ENCODE measurements around the gene NR2F2.

The NR2F2 gene

DNA sequence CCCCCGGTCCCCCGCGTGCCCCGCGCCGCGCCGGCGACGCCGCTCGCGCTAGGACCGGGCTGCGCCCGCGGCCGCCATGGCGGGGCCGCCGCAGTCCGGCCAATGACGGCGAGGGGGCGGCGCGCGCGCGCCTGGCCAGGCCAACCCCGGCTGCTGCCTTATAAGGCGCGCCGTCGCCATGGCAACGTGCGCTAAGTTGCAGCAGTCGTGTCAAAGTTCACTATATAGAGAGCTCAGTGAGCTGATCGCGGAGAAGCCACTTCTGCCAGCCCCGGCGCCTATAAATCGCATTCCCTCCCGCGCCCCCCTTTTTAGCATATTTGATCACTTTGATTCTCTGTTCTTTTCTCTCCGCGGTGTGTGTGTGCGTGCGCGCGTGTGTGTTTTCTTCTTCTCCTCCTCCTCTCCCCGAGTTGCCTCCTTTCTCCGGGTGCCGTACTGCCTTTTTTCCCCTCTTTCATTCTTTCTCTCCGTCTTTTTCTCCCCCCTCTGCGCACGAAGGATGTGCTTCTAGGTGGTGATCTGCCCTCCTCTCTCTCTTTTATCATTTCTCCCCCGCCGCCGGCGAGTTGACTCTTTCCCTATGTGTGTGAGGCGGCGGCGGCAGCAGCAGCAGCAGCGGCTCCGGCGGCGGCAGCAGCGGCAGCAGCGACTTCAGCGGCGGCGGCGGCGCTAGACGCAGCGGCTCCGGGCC lies at the start of gene NR2F2:
Gene NR2F2, plus strand, starts transcription at position 251 of the 694 bp plus-strand sequence. CDS start 1,406 bp downstream, outside the sequence.
- DNase-seq (ENCODE audit: low read depth, low spot score) = peak; percentile 99

DNA sequence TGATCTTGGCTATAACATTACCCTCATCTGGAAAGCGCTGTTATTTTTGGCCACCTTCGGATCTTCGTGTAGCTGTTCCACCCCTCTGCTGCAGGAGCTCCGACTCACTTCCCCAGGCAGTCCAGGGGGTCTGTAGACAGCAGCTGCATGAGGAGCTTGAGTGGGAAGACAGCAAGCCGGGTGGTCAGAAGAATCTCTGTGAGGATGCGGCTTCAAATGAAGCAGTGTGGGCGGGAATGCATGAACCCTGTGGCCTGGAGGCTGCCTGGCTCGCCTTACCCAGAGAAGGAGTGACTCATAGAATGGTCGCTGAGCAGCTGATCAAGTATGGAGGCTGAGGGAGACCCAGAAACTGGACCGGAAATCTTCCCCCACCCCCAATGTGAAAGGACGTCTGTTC lies 45.2 kb upstream of the NR2F2 start:
- DNase-seq (ENCODE audit: low read depth, low spot score) = peak; percentile 67

DNA sequence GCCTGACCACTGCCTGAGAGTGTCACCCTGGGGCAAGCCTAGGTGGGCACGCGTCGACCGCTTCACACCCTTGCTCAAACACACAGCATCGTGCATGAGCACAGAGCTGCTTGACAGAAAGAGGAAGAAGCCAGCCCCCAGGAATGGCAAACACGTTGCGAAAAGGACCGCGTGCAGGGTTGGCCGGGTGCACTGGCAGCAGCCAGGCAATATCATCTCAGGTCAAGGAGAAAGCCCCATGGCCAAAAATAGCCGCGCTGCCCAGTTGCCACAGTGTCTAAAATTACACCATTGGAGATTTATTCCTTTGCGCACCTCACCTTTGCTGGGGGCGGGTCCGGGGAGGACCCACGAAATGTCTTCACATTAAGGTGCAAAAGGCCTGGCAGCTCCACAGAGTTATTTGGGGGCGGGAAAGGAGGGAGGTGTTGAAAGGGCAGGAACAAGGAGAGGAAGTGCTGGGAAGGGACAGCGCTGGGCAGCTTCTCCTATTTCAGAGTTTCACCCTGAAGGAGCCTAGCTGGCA lies 44.7 kb upstream of the NR2F2 start:
- DNase-seq (ENCODE audit: low read depth, low spot score) = no peak

DNA sequence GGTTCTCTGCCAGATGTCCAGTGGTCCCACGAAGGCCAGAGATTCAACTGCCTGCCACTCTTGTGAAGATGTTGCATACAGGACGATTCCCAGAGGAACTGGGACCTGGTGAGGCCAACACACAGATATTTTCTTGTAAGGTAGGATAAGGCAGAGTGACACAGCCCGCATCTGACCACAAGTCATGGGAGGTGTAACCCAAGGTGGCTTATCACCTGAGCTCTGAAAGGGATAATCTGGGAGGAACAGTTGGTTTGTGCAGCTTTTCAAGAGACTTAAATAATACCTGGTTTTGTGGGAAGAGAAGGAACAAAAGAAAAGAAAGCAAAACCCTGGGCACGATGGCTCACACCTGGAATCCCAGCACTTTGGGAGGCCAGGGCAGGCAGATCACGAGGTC lies 39.8 kb upstream of the NR2F2 start:
- DNase-seq (ENCODE audit: low read depth, low spot score) = no peak

DNA sequence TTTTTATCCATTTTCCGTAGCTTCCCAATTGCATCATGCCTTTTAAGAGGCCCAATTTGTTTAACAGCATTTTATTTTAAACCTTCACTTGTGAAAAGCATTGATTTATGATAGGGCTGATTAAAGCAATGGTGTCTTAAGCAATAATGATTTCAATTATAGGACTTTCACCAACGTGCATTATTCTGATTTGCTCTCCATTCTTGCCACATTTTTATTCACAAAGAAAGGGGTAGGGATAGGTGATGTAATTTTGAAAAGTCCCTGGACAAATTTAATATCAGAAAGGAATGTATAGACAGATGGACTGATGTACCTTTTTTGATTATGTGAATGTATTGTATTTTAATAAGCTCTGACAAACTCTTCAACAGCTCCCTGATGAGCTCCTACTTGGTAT lies 37.9 kb upstream of the NR2F2 start:
- no peak for DNase-seq (ENCODE audit: low read depth, low spot score)

DNA sequence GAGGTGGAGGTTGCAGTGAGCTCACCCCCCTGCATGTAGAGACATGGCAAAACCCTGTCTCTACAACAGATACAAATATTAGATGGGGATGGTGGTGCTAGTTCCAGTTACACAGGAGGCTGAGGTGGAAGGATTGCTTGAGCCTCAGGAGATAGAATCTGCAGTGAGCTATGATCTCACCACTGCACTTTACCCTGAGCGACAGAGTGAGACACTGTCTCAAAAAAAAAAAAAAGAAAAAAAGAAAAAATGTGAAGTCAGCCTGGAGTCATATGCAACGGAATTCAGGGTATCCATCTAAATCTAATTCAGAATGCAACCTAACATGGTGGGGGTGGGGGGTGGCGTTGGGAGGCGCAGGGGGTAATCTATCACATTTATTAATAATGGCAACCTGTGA lies 37.1 kb upstream of the NR2F2 start:
- no peak for DNase-seq (ENCODE audit: low read depth, low spot score)

DNA sequence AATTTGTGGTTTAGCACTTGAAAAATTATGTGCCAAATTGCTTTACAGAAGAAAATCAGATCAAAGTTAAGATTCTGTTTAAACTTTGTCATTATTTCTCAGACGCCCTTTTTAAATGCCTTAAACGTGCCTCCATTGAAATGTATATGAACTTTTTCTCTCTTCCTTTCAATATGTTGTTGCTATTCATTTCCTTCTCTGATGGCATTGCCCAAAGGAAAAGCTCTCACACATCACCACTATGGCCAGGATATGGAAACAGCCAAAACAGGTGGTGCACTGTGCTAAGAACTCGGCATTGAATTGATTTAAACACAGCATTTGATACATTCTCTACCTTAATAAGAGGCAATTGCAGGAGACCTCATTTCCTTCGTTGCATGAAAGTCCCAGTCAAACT lies 35.7 kb upstream of the NR2F2 start:
- no peak for DNase-seq (ENCODE audit: low read depth, low spot score)

DNA sequence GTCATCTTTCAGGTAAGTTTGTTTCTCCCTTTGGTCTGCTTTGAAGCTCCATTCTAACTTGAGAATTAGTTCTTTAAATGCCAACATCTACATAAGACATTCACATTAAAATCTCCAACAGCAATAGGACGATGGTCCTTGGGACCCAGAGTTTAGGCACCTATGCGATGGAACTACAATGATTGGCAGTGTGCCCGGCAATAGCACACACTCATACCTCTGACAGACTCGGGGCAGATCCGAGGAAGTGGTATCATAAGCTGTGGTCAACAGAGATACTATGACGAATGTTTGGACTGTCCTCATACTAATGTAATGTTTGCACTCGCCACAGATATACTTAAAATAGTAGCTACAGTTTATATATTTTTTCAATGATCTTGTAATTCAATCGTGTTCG lies 34.2 kb upstream of the NR2F2 start:
- peak; percentile 20 for DNase-seq (ENCODE audit: low read depth, low spot score)

DNA sequence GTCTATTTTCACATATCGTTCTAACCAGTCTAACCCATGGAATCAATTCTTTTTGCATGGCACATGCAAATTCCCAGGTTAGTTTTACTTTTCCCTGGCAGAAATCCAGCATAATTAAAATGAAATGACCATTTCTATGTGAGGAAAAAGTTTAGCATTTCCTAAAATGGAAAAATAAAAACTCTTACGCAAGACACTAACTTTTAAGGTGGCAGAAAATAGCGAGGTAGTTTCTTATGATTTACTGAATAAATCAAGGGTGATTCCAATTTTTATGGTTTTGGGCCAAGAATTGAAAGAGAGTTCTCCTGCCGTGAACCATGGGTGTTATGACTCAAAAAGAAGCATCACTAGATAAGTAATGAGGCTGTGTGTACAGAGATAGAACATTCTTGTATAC lies 32.7 kb upstream of the NR2F2 start:
- DNase-seq (ENCODE audit: low read depth, low spot score) = no peak

DNA sequence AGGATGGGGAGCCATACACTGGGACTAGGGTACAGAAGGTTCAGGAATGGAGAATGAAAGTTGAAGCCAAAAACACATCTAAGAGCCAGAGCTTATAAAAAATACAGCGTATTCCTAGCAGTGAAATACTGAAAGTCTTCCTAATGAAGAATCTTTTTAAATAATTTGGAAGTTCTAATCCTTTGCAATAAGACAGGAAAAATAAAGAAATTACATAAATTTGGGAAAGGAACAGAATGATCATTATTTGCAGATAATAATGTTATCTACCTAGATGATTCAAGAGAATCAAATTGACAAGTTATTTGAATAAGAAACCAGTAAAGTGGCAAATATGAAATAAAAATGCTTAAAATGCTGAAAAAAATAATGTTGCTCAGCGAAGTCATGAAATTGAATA lies 32.3 kb upstream of the NR2F2 start:
- DNase-seq (ENCODE audit: low read depth, low spot score) = no peak

DNA sequence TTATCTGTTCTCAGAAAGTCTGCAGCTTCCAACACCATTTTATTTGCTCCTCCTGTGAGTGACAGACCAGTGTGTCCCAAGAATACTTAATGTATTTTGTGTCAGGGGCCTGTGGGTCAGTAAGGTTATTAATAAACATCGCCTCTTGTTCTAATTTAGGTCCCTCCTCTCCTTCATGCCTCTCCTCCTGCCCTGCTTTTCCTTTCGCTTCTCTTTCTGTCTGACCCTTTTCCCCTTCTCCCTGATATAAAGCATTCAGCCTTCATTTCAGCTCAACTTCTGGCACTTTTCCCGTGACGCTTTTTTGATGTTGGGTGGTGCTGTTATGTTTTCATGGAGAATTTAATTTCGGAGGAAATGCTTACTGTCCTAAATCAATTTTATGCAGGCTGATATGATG lies 29.7 kb upstream of the NR2F2 start:
- DNase-seq (ENCODE audit: low read depth, low spot score) = no peak

DNA sequence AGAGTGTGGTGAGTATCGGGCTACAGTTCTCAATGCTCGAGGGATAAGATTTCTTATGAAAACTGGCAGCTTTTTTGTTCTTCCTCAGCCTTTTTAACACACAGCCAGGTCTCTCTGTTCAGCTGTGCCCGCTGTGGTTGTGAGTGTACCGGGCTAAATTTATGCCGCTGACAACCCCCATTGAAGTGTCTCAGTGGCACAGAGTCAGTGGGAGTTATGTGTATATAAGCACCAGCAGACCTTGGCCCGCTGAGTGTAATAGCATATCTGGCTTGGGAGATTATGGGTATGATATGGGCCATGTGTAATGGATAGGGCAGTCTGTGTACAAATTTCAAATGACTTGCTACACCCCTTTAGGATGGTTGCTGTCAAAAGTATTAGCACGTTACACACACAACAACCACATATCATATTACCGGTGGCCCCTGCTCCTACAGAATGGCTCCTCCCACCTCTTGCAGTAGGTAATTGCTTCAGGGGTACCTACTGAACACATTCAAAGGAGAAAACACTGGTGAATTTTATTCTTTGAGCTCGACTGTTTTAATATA lies 26.9 kb upstream of the NR2F2 start:
- no peak for DNase-seq (ENCODE audit: low read depth, low spot score)

DNA sequence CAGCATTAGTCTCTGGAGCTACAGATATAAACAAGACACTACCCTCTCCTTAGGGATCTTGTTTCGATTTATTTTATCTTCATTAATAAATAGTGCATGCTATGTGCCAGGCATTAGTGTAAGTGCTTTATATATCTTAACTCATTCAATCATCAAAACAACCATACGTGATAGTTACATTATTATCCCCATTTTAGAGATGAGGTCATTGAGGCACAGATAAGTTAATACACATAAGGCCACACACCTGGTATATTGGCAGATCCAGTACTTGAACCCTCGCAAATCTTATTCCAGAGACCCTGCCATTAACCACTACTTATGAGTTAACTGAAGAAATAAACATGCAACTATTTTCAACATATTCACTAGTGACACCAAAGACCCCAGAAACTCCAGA lies 25.7 kb upstream of the NR2F2 start:
- DNase-seq (ENCODE audit: low read depth, low spot score) = no peak

DNA sequence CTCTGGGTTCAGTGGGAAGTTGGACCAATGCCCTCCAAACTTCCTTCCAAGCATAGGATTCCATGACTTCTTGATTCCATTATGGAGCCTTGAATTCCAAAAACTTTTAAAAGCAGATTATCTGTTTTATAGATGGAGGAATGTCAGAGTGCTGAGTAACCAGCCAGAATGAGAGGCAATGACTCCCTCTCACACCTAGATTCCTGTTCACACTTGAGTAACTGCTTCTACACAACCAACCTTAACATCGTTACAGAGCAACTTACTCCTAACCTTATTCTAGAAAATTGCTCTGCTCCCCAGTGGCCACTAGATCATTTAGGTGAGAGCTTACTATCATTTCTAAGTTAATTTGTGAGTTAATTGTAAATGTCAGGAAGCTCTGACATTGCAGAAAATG lies 24.2 kb upstream of the NR2F2 start:
- no peak for DNase-seq (ENCODE audit: low read depth, low spot score)

DNA sequence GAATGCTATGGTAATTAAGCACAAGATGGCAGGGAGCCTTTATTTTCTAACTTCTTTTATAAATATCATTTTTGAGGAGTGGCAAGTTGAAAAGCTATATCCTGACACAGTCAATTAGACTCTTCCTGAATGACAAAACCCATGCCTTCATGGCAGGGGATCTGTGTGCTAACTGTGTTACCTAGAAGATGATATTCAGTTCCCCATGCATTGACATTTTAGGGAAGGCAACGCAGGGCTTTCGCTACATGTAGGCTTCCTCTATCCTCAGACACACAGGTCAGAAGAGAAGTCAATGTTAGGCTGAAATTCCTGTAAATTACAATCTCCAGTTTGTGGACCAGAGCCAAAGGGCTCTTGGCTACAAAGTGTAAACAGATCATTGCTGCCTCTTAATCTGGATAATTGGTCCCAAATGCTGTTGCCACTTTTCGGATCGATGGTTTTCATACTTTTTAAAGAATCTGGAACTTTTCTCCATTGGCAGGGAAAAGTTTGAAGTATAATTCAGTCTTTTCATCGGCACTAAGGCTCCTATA lies 22.6 kb upstream of the NR2F2 start:
- no peak for DNase-seq (ENCODE audit: low read depth, low spot score)

DNA sequence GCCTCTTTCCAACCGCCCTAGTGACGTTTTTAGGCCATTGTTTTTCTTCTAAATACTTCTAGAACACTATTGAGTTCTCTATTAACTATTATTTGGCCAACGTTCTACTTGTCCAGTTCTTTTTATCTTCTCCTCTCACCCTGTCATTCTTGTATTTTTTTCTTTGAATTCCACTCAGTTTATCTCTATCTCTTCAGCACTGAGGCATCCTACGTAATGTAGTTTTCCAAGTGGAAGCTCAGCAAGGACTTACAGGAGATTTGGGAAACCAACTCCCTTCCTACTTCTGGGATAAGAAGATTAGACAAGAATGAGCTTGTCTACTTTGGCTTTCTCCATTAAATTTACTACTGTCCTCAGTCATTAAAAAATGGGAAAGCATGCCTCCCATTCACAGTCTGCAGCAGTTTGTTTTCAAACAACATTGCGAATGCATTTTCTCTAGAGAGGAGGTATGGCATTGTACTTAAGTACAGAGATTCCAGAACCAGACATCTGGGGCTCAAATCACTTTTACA lies 21.3 kb upstream of the NR2F2 start:
- no peak for DNase-seq (ENCODE audit: low read depth, low spot score)

DNA sequence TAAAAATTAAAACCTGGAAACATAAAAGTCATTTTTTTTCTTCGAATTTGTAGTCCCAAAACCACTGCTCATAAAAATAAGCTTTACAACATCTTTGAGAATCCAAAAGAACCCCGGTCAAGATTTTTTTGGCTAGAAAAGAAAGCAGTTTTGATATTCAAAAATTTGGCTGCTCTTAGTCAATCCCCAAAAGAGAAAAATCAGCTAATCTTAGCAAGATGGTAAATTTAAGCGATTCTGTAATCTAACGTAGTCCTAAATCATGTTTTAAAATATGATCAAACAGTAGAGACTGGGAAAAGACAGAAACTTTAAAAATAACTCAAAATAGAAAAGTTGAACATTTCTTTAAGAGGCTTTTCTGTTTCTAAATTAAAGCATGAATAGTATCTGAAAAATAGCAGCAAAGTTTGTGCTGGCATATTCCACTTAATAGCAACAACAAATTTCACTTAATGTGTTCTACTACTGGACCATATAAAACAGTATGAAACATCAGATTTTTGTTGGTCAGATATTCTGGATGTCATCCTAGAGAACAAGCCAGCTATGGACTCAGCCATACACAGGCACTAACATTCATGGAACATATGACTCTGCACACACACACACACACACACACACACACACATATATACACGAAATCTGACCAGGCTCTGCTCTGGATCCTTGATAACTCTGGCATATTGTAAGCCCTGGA lies 19.1 kb upstream of the NR2F2 start:
- no peak for DNase-seq (ENCODE audit: low read depth, low spot score)

DNA sequence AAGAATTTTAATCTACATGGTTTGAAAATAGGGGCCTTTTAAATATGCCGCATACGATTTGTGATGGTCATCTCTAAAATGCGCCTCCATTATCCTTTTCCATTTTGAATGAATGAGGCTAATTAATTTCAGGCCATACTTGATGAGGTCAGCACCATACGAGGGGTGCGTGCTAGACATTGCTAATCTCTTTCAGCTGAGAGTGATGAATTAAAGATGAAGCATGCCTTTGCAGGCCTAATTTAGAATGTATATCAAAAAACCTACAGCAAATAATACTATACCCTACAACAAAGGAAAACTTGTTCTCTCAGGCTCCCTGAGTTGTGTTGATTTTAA lies 18.6 kb upstream of the NR2F2 start:
- DNase-seq (ENCODE audit: low read depth, low spot score) = no peak

DNA sequence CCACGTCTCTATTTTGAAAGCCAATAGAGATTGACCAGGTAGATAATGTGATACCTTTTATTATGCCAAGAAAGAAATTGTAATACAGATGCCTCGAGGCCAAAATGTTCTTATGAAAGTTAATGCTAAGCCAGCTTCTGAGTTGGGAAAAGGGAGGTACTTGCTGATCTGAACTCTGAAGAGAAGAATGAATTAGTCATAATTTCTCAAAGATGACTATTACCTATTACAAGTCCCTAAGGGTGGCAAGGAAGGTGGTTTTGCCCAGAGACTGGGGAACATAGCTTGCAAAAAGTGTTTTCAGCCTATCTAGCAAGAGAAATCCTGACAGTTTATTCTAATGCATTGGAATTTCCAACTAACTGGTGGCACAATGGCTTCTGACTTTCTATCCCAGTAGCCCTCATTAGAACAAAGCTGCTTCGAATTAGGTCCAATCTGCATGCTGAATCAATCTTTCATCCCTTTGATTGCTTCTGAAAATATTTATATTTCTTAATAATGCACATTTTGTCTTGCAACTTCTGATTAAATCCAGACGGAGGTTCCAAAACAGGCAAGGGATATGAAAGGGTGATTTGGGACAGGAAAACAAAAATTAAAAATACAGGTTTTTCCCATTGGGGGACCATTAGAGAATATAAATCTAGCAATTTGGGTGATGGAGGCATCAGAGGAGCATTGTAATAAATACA lies 17.7 kb upstream of the NR2F2 start:
- DNase-seq (ENCODE audit: low read depth, low spot score) = no peak

DNA sequence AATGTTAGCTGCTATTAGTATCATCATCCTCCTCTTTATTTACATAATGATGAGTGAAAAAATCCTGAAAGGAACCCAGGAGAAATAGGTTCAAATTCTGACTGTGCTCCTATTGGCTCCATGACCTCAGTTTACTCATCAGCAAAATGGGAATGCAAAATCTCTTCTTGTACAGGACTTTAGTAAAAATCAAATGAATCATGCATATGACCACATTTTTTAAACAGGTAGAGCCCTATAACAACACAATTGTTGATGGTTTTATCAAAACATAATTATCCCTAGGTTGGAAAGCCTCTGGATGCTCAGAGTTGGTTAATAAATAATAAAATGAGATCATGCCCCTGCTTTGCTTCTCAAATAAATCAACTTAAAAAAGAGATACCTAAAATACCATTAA lies 16.0 kb upstream of the NR2F2 start:
- no peak for DNase-seq (ENCODE audit: low read depth, low spot score)

DNA sequence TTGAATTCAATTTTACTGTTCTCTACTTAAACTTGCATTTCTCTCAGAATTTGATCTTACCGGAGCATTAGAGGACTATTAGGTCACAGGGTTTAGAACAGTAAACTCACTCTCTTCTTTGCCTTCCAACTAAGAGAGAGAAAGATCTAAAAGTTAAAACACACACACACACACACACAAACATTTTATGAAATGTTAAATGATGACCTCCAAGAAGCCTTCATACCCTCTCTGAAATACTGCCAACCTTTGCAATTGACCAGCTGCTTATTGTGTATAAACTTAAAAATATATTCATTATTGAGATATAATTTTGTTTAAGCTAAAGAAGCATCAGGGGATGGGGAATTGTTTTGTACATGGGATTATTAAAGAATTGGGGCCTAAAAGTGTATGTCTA lies 15.5 kb upstream of the NR2F2 start:
- DNase-seq (ENCODE audit: low read depth, low spot score) = no peak

Measured in astrocyte of the hippocampus (primary cell).